ENCODE data around the gene ITPR2. TPM values are rescaled to one million over a fixed set of nuclear protein-coding genes. Genes with fewer than 3 reads are reported as not detected.

Gene ITPR2
- total RNA-seq, 1 donor from 2014 or later: 77.9 TPM

DNA sequence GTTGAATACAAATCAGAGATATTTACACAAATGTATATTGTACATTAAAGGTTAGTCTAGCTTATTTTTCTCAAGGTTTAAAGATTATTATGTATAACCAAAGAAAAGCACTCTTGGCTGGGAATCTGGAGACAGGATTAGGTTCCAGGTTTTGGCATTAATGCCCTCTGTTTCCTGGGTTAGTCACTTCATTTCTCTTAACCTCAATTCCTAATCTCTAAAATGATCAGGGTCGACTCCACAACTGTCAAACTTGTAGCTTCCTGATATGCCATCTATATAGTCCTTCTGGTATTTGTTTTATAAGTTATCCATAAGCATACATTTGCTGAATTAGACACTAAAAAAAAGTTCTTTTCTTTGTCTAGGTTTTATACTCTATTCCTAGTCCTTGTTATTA lies 2.6 kb downstream of the ITPR2 start:
- no peak overlapping the region for H3K27ac Mint-ChIP-seq (ENCODE audit: unreplicated experiment)
- no peak for DNase-seq
- H3K27me3 Mint-ChIP-seq (ENCODE audit: unreplicated experiment): peaks cover 10% of the 10 kb centered on the region
- H3K4me3 Mint-ChIP-seq (ENCODE audit: unreplicated experiment): peak overlapping the region; percentile 83
- H3K36me3 Mint-ChIP-seq (ENCODE audit: unreplicated experiment): no peaks in the 10 kb centered on the region
- H3K4me1 Mint-ChIP-seq (ENCODE audit: low read depth, unreplicated experiment): peaks cover 34% of the 10 kb centered on the region
- peaks cover 7% of the 10 kb centered on the region for H3K9me3 Mint-ChIP-seq (ENCODE audit: unreplicated experiment)
- TF ChIP-seq, protein P1, sequence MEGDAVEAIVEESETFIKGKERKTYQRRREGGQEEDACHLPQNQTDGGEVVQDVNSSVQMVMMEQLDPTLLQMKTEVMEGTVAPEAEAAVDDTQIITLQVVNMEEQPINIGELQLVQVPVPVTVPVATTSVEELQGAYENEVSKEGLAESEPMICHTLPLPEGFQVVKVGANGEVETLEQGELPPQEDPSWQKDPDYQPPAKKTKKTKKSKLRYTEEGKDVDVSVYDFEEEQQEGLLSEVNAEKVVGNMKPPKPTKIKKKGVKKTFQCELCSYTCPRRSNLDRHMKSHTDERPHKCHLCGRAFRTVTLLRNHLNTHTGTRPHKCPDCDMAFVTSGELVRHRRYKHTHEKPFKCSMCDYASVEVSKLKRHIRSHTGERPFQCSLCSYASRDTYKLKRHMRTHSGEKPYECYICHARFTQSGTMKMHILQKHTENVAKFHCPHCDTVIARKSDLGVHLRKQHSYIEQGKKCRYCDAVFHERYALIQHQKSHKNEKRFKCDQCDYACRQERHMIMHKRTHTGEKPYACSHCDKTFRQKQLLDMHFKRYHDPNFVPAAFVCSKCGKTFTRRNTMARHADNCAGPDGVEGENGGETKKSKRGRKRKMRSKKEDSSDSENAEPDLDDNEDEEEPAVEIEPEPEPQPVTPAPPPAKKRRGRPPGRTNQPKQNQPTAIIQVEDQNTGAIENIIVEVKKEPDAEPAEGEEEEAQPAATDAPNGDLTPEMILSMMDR (IDR thresholded peaks at IDR 0.05; ENCODE audit: partially characterized antibody, unreplicated experiment): no peak

DNA sequence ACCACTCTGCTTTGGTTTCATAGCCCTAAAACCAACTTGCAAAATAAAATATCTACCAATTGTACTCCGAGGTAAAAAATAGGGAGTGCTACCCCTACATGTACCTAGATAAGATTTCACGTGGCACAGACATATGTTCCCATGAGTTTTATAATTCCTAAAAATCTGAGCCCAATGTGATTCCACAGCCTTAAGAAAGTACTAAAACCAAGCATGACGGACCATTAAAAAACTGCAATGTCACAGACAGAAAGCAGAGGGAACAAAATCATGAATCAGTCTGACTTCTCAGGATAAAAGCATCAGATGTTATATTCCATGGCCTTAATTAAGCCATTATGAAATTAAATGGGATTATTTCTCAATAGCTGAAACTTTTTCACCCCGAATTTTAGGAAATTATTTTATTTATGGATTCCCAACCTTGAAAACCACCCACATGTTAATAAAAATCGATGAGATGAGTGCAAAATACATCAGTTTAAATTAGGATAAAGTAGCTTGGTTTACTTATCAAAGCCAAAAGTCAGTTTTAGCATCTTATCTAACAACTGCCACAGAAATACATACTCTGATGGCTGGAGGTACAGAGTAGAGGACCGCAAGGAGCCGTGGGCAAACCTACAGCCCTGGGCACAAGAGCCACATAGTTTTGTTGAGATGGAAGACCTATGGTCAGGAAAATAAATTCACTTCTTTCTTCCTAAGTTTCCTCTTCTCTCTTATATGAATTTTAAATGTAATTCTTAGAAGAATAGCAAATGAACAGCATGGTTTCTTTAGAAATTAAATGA lies 4.5 kb downstream of the ITPR2 start:
- Mint-ChIP-seq H3K9me3 (ENCODE audit: unreplicated experiment) (peaks cover 4% of the 10 kb centered on the region), H3K27ac (ENCODE audit: unreplicated experiment) (peak overlapping the region; percentile 88), H3K4me1 (ENCODE audit: low read depth, unreplicated experiment) (peaks cover 32% of the 10 kb centered on the region), H3K36me3 (ENCODE audit: unreplicated experiment) (no peaks in the 10 kb centered on the region), H3K27me3 (ENCODE audit: unreplicated experiment) (peaks cover 10% of the 10 kb centered on the region), H3K4me3 (ENCODE audit: unreplicated experiment) (peak overlapping the region; percentile 77)
- DNase-seq: no peak
- TF ChIP-seq, protein P1 (IDR thresholded peaks at IDR 0.05; ENCODE audit: partially characterized antibody, unreplicated experiment): no peak

DNA sequence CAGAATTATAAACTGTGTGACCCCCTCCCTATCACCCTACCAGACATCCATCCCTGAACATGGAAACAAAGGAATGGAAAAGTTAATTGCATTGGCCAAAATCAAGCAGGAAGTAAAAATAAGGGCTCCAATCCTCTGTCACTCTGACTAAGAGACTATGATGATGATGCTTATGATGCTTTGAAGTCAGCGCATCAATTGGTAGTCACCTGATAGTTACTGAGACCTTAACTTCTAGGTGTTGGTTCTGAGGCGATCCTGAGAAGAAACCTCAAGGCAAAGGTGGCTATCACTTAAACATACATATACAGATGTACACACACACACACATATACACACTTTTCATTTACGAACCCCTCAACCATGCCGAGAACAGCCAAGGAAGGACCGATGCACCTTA lies 6.6 kb downstream of the ITPR2 start:
- TF ChIP-seq, protein P1 (IDR thresholded peaks at IDR 0.05; ENCODE audit: partially characterized antibody, unreplicated experiment): no peak
- peaks cover 3% of the 10 kb centered on the region for H3K27me3 Mint-ChIP-seq (ENCODE audit: unreplicated experiment)
- H3K9me3 Mint-ChIP-seq (ENCODE audit: unreplicated experiment): peaks cover 3% of the 10 kb centered on the region
- no peak overlapping the region for H3K27ac Mint-ChIP-seq (ENCODE audit: unreplicated experiment)
- peaks cover 32% of the 10 kb centered on the region for H3K4me1 Mint-ChIP-seq (ENCODE audit: low read depth, unreplicated experiment)
- H3K36me3 Mint-ChIP-seq (ENCODE audit: unreplicated experiment): no peaks in the 10 kb centered on the region
- DNase-seq: no peak
- H3K4me3 Mint-ChIP-seq (ENCODE audit: unreplicated experiment): no peak overlapping the region

DNA sequence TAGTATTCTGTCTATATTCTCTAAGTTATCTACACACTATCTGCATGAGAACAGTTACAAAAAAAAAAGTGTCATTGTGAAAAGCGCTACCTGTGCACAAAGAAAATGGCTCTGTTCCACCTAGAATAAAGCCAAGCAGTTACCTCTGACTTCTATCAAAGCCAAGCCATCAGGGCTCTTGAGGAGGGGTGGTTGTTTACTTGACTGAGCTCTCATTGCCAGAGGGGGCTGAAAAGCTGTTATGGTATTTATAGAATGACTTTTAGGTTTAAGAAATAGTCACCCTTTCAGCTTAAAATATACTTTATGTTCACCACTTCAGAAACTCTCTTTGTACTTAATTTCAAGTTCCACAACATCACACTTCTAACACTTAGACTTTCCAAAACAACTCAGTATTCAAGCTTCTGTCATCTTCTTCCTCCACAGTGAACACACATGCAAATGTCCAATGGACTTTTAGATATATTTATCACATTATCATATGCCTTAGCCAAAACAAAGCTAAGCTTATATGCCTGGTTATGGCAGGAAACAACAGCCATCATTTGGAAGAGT lies 7.5 kb downstream of the ITPR2 start:
- Mint-ChIP-seq H3K4me3 (ENCODE audit: unreplicated experiment) (no peak overlapping the region), H3K9me3 (ENCODE audit: unreplicated experiment) (peaks cover 3% of the 10 kb centered on the region), H3K27me3 (ENCODE audit: unreplicated experiment) (peaks cover 3% of the 10 kb centered on the region), H3K4me1 (ENCODE audit: low read depth, unreplicated experiment) (peaks cover 27% of the 10 kb centered on the region), H3K27ac (ENCODE audit: unreplicated experiment) (no peak overlapping the region), H3K36me3 (ENCODE audit: unreplicated experiment) (no peaks in the 10 kb centered on the region)
- TF ChIP-seq, protein P1 (IDR thresholded peaks at IDR 0.05; ENCODE audit: partially characterized antibody, unreplicated experiment): no peak
- no peak for DNase-seq

DNA sequence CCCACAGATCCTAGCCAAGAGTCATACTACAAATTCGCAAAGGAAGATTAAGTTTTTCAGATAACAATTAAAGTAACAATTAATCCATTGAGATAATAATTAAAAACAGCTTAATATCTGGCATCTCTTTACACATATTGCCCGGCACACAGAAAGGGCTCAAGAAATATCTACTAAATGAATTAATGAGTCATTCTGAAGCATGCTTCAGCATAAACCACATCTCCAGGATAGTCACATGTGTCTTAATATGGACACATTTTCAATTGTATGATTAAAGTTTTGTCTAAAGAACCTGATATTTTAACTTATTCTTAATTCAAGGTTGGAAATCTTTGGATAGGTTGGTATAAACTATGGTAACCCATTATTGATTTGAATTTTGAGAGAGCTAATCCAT lies 9.6 kb downstream of the ITPR2 start:
- peaks cover 3% of the 10 kb centered on the region for H3K27me3 Mint-ChIP-seq (ENCODE audit: unreplicated experiment)
- H3K36me3 Mint-ChIP-seq (ENCODE audit: unreplicated experiment): no peaks in the 10 kb centered on the region
- peaks cover 18% of the 10 kb centered on the region for H3K4me1 Mint-ChIP-seq (ENCODE audit: low read depth, unreplicated experiment)
- DNase-seq: no peak
- H3K4me3 Mint-ChIP-seq (ENCODE audit: unreplicated experiment): no peak overlapping the region
- TF ChIP-seq, protein P1 (IDR thresholded peaks at IDR 0.05; ENCODE audit: partially characterized antibody, unreplicated experiment): no peak
- no peak overlapping the region for H3K27ac Mint-ChIP-seq (ENCODE audit: unreplicated experiment)
- H3K9me3 Mint-ChIP-seq (ENCODE audit: unreplicated experiment): peaks cover 3% of the 10 kb centered on the region

All from glutamatergic neuron (in vitro differentiated cells).